Cardiac muscle cell (in vitro differentiated cells and primary cell): ENCODE measurements around the gene DIP2B. TPM values are rescaled to one million over a fixed set of nuclear protein-coding genes. Genes with fewer than 3 reads are reported as not detected.

Experiments
- DNase-seq, 2 donors: peaks; one replicate each; pipeline versions ENCODE4 v3.0.0 to v3.0.0-alpha.2; 2010 to 2017; ENCODE audit warnings: low read depth in 1 of 2, low spot score in 1 of 2
- H3K27ac ChIP-seq: fragments of 200-600 bp; sonication (generic); 2 replicates; pipeline ENCODE4 v1.5.1; 2016
- H3K27me3 ChIP-seq: fragments of 200-600 bp; sonication (generic); 2 replicates; pipeline ENCODE4 v1.6.0; 2016; ENCODE audit warnings: control low read depth
- H3K36me3 ChIP-seq: fragments of 200-600 bp; sonication (generic); 2 replicates; pipeline ENCODE4 v1.5.1; 2016; ENCODE audit warnings: control low read depth
- H3K4me1 ChIP-seq: fragments of 200-600 bp; sonication (generic); 2 replicates; pipeline ENCODE4 v1.8.1; 2017; ENCODE audit warnings: low read depth, mild to moderate bottlenecking, mixed run types
- H3K4me3 ChIP-seq: fragments of 200-600 bp; sonication (generic); 2 replicates; pipeline ENCODE4 v1.5.1; 2016; ENCODE audit warnings: mild to moderate bottlenecking
- H3K9me3 ChIP-seq: fragments of 200-600 bp; sonication (generic); 2 replicates; pipeline ENCODE4 v1.5.1; 2017; ENCODE audit warnings: low read depth, mild to moderate bottlenecking, control low read depth
- polyA plus RNA-seq: library from polyadenylated mRNA; unstranded; fragments of >200 nt; fragmentation: Nextera tagmentation; extraction: Ambion mirVana; gene quantifications from 2 replicates; pipeline ENCODE4 v1.2.1, GENCODE V29; 2016
- total RNA-seq: library from RNA; depleted of rRNA; stranded (reverse); fragments of >200 nt; gene quantifications from 2 replicates; pipeline ENCODE4 v1.2.3, GENCODE V29; 2016
- TF ChIP-seq, protein P1 (sequence below): IDR thresholded peaks from 2 replicates; pipeline ENCODE4 v1.5.1; 2012; ENCODE audit warnings: low read depth, mild to moderate bottlenecking, low read length

DIP2B gene
- total and polyA plus RNA-seq, 2 experiments from 2014 or later: 15.5 to 55.1 TPM

DNA sequence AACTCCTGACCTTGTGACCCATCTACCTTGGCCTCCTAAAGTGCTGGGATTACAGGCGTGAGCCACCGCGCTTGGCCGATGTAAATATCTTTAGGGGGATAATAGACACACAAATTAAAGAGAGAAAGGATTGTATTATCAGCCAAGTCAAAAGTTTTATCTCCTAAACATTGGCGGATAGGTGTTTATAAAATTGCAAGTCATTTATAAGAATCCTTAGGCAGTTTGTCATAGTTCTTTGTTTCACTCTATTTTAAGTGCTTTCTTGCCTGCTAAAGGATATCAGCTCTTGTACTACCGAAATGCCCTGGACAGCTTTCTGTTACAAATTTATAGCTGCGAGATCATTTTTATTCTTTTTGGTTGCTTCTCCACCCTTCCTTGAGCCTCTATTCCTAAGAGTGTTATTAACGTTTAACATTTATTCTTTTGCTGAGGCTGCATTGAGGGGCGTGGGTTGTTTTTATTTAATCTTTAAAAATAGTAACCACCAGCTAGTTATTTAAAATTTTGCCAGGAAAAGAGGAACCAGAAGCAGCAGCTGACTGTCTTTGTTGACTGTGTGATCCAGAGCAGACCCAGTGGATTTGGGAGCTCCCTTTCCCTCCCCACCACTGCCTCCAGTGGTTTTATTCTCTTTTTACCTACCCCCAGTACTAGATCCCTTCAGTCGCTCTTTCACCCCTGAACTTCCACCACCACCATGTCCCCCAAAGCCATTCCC lies 106.4 kb downstream of the DIP2B start:
- no peaks in the 10 kb centered on the region for H3K36me3 ChIP-seq
- no peaks in the 10 kb centered on the region for H3K9me3 ChIP-seq
- TF ChIP-seq, protein P1, sequence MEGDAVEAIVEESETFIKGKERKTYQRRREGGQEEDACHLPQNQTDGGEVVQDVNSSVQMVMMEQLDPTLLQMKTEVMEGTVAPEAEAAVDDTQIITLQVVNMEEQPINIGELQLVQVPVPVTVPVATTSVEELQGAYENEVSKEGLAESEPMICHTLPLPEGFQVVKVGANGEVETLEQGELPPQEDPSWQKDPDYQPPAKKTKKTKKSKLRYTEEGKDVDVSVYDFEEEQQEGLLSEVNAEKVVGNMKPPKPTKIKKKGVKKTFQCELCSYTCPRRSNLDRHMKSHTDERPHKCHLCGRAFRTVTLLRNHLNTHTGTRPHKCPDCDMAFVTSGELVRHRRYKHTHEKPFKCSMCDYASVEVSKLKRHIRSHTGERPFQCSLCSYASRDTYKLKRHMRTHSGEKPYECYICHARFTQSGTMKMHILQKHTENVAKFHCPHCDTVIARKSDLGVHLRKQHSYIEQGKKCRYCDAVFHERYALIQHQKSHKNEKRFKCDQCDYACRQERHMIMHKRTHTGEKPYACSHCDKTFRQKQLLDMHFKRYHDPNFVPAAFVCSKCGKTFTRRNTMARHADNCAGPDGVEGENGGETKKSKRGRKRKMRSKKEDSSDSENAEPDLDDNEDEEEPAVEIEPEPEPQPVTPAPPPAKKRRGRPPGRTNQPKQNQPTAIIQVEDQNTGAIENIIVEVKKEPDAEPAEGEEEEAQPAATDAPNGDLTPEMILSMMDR: no peak
- H3K4me3 ChIP-seq: no peak overlapping the region
- peaks cover 25% of the 10 kb centered on the region for H3K4me1 ChIP-seq
- peak overlapping the region; percentile 73 for H3K27ac ChIP-seq
- H3K27me3 ChIP-seq: no peaks in the 10 kb centered on the region
- DNase-seq: no peak

DNA sequence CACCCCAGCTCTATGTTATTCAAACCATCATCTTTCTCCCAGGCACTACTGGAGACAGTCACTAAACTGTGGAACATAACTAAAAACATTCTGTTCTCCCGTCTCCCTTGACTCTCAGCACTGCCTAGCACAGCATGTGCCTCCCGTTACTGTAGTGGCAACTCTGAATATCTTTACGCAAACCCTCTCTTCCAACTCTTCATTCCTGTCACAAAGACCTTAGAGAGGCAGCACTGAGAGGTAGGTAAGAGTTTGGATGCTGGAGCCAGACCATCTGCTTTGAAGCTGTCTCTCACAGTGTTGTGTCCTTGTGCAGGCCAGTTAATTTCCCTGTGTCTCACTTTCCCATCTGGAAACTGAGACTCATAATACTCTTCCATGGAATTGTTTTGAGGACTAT lies 108.1 kb downstream of the DIP2B start:
- TF ChIP-seq, protein P1: no peak
- Histone ChIP-seq H3K27ac (peak overlapping the region; percentile 87), H3K4me3 (no peak overlapping the region)

DNA sequence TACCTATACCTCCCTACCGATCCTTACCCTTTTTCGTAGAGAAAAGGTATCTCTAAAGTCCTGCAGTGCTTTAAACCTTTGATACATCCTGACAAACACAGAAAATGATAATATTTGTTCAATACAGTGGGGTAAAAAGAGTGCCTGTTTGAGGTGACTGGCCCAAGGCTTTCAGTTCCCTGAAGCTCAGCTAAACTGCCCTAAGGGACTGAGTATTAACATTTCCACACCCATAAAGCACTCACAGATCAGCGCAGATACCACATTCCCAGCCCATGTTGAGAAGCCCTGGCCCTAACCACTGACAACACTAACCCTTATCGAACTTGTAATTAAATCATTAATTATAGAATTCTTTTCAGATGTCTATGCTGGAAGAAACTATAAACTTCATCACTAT lies 108.7 kb downstream of the DIP2B start:
- TF ChIP-seq, protein P1: no peak
- no peaks in the 10 kb centered on the region for H3K36me3 ChIP-seq
- H3K27ac ChIP-seq: peak overlapping the region; percentile 87
- DNase-seq: no peak
- peaks cover 22% of the 10 kb centered on the region for H3K4me1 ChIP-seq
- H3K4me3 ChIP-seq: no peak overlapping the region
- H3K27me3 ChIP-seq: no peaks in the 10 kb centered on the region
- H3K9me3 ChIP-seq: no peaks in the 10 kb centered on the region

More for the DNA sequence above, 108.1 kb downstream of the DIP2B start:
- H3K27me3 ChIP-seq: no peaks in the 10 kb centered on the region
- H3K4me1 ChIP-seq: peaks cover 21% of the 10 kb centered on the region
- no peaks in the 10 kb centered on the region for H3K9me3 ChIP-seq
- H3K36me3 ChIP-seq: no peaks in the 10 kb centered on the region
- DNase-seq: no peak

DNA sequence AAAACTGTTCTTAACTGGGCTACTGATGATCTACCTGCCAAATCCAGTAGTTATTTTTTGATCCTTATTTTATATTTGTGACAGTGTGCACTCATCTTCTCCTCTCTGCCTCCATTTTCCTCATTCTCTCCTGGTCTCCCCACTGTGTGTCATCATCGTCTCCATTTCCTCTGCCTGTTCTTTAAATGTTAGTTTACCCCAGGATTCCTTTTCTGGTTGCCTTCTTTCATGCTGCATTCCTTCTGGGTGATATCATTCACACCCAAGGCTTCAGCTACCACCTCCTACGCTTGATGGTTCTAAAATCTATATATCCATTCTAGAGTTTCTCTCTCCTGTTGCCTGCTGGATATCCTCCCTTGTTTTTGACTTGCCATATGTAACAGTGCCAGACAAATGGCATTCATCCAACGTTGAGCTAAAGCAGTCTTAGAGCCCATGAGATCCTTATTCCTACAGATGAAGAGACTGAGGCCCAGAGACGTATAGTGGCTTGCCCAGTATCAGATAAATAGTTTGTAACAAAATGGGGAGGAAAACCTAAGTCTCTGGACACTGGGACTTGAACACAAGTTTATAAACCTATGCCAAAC lies 109.5 kb downstream of the DIP2B start:
- no peak overlapping the region for H3K4me3 ChIP-seq
- TF ChIP-seq, protein P1: no peak
- H3K27ac ChIP-seq: peak overlapping the region; percentile 87
- no peaks in the 10 kb centered on the region for H3K9me3 ChIP-seq
- peaks cover 30% of the 10 kb centered on the region for H3K4me1 ChIP-seq
- H3K27me3 ChIP-seq: no peaks in the 10 kb centered on the region
- DNase-seq: peak in 1 of 2 donors; percentile 81
- no peaks in the 10 kb centered on the region for H3K36me3 ChIP-seq

DNA sequence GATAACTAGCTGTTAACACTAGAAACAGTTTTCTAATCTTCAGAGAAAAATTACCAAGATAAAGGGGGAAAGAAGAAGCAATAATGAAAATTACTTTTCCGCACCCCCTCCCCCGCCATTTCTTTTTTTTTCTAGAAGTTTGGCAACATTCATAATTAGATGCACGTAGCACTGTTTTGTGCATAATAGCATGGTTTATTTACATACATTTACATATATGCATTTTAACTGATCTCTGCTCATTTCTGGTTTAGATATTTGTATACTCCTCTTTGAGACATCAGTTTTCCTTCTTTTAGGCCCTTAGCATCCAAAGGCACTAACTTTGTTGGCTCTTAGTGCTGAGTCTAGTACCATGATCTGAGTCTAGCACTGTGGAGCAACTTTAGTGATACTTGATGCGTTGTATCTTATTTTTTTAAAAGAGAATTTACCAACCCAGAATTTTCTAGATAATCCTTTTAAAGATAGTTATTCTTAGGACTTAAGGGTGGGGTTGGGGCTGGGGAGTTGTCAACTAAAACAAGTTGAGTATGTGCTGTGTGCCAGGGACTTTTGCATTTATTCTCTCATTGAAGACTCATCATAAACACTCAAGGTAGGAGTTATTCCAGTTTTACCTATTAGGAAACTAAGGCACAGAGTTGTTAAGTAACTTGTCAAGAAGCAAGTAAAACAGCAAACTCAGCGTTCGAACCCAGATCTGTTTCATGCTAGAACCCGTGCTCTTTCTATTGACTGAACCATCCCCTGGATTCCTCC lies 110.5 kb downstream of the DIP2B start:
- Histone ChIP-seq H3K4me3 (no peak overlapping the region), H3K36me3 (no peaks in the 10 kb centered on the region), H3K9me3 (no peaks in the 10 kb centered on the region), H3K27ac (peak overlapping the region; percentile 87), H3K27me3 (no peaks in the 10 kb centered on the region), H3K4me1 (peaks cover 31% of the 10 kb centered on the region)
- TF ChIP-seq, protein P1: no peak
- DNase-seq: no peak
